ENCODE results near the gene USP37.

Gene USP37

DNA sequence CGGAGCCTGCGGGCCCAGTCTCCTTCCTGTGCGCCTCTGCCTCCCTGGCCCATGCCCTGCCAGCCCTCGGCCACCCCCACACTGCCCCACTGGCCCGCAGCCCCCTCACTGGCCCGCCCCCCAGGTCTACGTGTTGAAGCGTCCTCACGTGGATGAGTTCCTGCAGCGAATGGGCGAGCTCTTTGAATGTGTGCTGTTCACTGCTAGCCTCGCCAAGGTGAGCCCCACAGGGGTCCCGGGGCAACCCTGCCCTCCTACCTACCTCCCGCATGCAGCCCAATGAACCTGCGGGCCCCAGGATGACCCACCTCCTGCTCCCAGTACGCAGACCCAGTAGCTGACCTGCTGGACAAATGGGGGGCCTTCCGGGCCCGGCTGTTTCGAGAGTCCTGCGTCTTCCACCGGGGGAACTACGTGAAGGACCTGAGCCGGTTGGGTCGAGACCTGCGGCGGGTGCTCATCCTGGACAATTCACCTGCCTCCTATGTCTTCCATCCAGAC, 165.2 kb downstream of the USP37 start:
- DNase-seq (ENCODE audit: low read depth in 3 of 3) = no peak

DNA sequence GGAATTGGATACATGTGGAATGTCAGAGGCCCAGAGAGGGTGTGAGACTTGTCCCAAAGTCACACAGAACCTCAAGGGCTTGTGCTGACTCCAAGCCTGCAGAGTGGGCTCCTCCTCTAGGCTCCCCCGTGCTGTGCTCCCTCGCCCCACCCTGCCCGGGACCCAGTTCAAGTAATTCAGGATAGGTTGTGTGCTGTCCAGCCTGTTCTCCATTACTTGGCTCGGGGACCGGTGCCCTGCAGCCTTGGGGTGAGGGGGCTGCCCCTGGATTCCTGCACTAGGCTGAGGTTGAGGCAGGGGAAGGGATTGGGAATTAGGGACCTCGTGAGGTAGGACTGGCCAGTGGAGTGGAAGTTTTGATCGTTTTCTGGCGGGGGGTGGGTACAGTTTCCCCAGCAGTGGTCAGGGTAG, 165.7 kb downstream of the USP37 start:
- DNase-seq (ENCODE audit: low read depth in 3 of 3) = no peak

DNA sequence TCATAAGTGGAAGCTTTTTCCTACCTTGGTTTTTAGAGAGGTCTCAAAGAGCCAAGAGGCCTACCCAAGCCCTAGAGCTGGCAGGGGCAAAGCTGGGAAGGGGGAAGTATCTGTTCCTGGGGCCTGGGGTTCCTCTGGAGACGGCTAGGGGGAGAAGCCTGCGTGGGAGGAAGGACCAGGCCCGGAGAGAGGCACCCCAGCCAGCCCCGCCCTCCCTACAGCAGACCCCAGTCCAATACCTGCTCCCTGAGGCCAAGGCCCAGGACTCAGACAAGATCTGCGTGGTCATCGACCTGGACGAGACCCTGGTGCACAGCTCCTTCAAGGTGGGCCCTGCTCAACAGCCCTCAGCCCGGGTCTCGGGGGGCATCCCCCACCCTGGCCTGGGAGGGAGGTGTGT, 166.3 kb downstream of the USP37 start:
- DNase-seq (ENCODE audit: low read depth in 3 of 3) = no peak

GRCh38 chr2:218400930-218401881, 166.9 kb downstream of the USP37 start:
- DNase-seq (ENCODE audit: low read depth in 3 of 3) = no peak

All from stimulated activated CD4-positive, alpha-beta T cell treated with anti-CD3 and anti-CD28 coated beads, TNF-alpha, amount 100 ng/mL, for 4 hours (primary cell).